DND-41 (cell line): Measurements from ENCODE around the gene NCOA4.

Experiments
- ATAC-seq: fragments of 200-7000 bp; cut with Tn5 transposase; 3 replicates; pipeline ENCODE4 v1.9.1; 2021; ENCODE audit warnings: low read depth; ENCODE audit not compliant: insufficient read depth
- DNase-seq: peaks from one replicate; pipeline ENCODE4 v3.0.0-alpha.2; 2020
- H2AFZ ChIP-seq: 2 replicates; pipeline ENCODE4 v1.6.0; 2012; ENCODE audit warnings: low read depth, low read length
- H3K27ac ChIP-seq: 2 replicates; pipeline ENCODE4 v1.5.1; 2012; ENCODE audit warnings: low read length, inconsistent platforms
- H3K27me3 ChIP-seq: fragments of 200-600 bp; sonication (generic); 2 replicates; pipeline ENCODE4 v1.6.0; 2012; ENCODE audit warnings: low read length, mild to moderate bottlenecking, inconsistent platforms; ENCODE audit not compliant: insufficient read depth, poor library complexity
- H3K36me3 ChIP-seq: 2 replicates; pipeline ENCODE4 v1.5.1; 2012; ENCODE audit warnings: low read length, inconsistent platforms; ENCODE audit not compliant: insufficient read depth
- H3K4me1 ChIP-seq: 2 replicates; pipeline ENCODE4 v1.5.1; 2012; ENCODE audit warnings: mild to moderate bottlenecking, low read length; ENCODE audit not compliant: insufficient read depth
- H3K4me2 ChIP-seq: 2 replicates; pipeline ENCODE4 v1.6.0; 2012; ENCODE audit warnings: mild to moderate bottlenecking, moderate library complexity, low read length, inconsistent platforms; ENCODE audit not compliant: insufficient read depth
- H3K4me3 ChIP-seq, 2 experiments: fragments of 200-600 bp in 1 of 2; shearing (Covaris generic) in 1 of 2; 2 replicates each; pipeline ENCODE4 v1.5.1; 2012 to 2016; ENCODE audit warnings: inconsistent platforms in 2 of 2, low read length in 2 of 2, mild to moderate bottlenecking in 2 of 2, low read depth in 1 of 2, moderate library complexity in 1 of 2
- H3K79me2 ChIP-seq: 2 replicates; pipeline ENCODE4 v1.6.0; 2012; ENCODE audit warnings: low read length, inconsistent platforms; ENCODE audit not compliant: insufficient read depth
- H3K9ac ChIP-seq: 2 replicates; pipeline ENCODE4 v1.6.0; 2012; ENCODE audit warnings: low read depth, mild to moderate bottlenecking, inconsistent platforms, low read length, moderate library complexity
- H3K9me3 ChIP-seq: 2 replicates; pipeline ENCODE4 v1.5.1; 2012; ENCODE audit warnings: low read length, moderate library complexity, mild to moderate bottlenecking, inconsistent platforms; ENCODE audit not compliant: insufficient read depth, severe bottlenecking
- H4K20me1 ChIP-seq: 2 replicates; pipeline ENCODE4 v1.6.0; 2012; ENCODE audit warnings: low read length; ENCODE audit not compliant: insufficient read depth
- CTCF ChIP-seq: IDR thresholded peaks from 2 replicates; pipeline ENCODE4 v1.5.1; 2012; ENCODE audit warnings: borderline replicate concordance, low read length, moderate library complexity, mild to moderate bottlenecking; ENCODE audit not compliant: poor library complexity, severe bottlenecking; ENCODE audit errors: extremely low read depth
- EZH2 ChIP-seq: IDR thresholded peaks from 3 replicates; pipeline ENCODE4 v1.6.1; 2012; ENCODE audit warnings: borderline replicate concordance, low read depth, mild to moderate bottlenecking, moderate library complexity, low read length, inconsistent platforms; ENCODE audit not compliant: severe bottlenecking

The NCOA4 gene

GRCh38 chr10:46077141-46077554 lies 46.7 kb upstream of the NCOA4 start:
- no peaks in the 10 kb centered on the region for H3K9me3 ChIP-seq
- TF ChIP-seq CTCF (no peak), EZH2 (no peak)
- peak overlapping the region; percentile 94 for H3K27ac ChIP-seq
- H2AFZ ChIP-seq = peak overlapping the region; percentile 34
- H4K20me1 ChIP-seq = no peaks in the 10 kb centered on the region
- peak; percentile 78 for ATAC-seq
- H3K79me2 ChIP-seq = no peaks in the 10 kb centered on the region
- peak; percentile 66 for DNase-seq
- peak overlapping the region; percentile 49 for H3K4me2 ChIP-seq
- H3K27me3 ChIP-seq = no peaks in the 10 kb centered on the region
- peak overlapping the region; percentile 45 for H3K9ac ChIP-seq
- H3K4me1 ChIP-seq = peaks cover 64% of the 10 kb centered on the region
- H3K36me3 ChIP-seq = no peaks in the 10 kb centered on the region
- H3K4me3 ChIP-seq = peak overlapping the region in 1 of 2 experiments; percentile 10; a peak in 2 of 4 replicates

GRCh38 chr10:46075869-46076268 lies 45.4 kb upstream of the NCOA4 start:
- Histone ChIP-seq H3K27me3 (no peaks in the 10 kb centered on the region), H3K79me2 (no peaks in the 10 kb centered on the region), H3K9me3 (no peaks in the 10 kb centered on the region), H3K4me3 (no peak overlapping the region), H3K4me1 (peaks cover 51% of the 10 kb centered on the region), H3K9ac (no peak overlapping the region), H3K27ac (peak overlapping the region; percentile 48), H4K20me1 (no peaks in the 10 kb centered on the region), H3K36me3 (no peaks in the 10 kb centered on the region), H2AFZ (no peak overlapping the region), H3K4me2 (no peak overlapping the region)
- TF ChIP-seq CTCF (no peak), EZH2 (no peak)
- DNase-seq (no peak), ATAC-seq (no peak)

GRCh38 chr10:46074196-46074946 lies 43.9 kb upstream of the NCOA4 start:
- H3K4me1 ChIP-seq = peaks cover 37% of the 10 kb centered on the region
- H3K27ac ChIP-seq = no peak overlapping the region
- no peaks in the 10 kb centered on the region for H4K20me1 ChIP-seq
- no peak for ATAC-seq
- no peak overlapping the region for H2AFZ ChIP-seq
- no peak overlapping the region for H3K4me2 ChIP-seq
- no peaks in the 10 kb centered on the region for H3K27me3 ChIP-seq
- no peak for TF ChIP-seq CTCF
- no peak for TF ChIP-seq EZH2
- H3K9me3 ChIP-seq = no peaks in the 10 kb centered on the region
- H3K79me2 ChIP-seq = no peaks in the 10 kb centered on the region
- no peak overlapping the region for H3K9ac ChIP-seq
- H3K4me3 ChIP-seq = no peak overlapping the region
- no peaks in the 10 kb centered on the region for H3K36me3 ChIP-seq
- no peak for DNase-seq
